GM21447 (cell line): ENCODE results near the gene FYCO1.
"Not testable (repeated sequence)": the region's sequence is repeated elsewhere in the genome, so short reads cannot be mapped to it uniquely, and the experiment has no call there.

Experiments used
- ATAC-seq: cut with Tn5 transposase; IDR thresholded peaks from one replicate; pipeline ENCODE4 v1.9.1; 2021; ENCODE audit not compliant: unreplicated experiment

FYCO1 gene

DNA sequence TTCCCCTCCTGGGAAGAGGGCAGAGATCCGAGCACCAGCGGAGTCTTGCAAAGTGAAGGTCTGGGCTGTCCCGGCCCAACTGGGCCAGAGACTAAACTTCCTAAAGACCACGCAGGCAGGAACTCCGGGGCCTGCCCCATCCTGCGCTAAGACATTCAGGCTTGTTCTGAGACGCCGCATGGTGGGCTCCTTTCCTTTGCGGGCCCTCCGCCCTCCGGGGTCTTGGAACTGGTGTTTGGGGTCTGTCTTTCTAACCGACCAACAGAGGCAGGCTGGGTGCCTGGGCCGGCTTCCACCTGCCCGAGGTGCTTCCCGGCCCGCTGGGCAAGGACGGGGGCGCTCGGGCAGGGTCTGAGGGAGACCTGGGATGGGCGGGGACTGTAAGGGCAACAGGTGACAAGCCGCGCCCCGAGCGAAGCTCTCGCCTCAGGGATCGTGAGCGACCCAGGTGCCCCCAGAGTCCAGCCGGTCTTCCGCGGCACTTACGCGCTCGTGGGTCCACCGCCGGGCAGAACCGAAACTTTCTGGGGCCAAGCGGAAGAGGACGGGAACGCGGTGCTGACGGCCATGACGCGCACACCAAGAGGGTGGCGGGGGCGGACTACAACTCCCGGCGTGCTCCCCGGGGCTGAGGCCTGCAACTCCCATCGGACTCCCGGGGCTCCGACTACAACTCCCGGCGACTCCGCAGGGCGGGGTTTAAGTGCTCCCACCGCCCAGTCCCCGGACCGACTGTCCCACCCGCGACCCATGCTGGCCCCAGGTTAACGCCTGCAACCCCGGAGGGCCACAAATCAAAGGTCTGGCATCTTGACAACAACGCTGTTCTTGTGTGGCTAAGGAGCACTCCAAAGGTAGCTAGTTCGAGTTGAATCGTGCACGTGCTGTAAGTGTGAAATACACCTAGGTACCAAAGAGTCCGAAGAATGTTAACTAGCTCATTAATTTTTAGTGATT lies at the start of gene FYCO1:
TSS of gene FYCO1 (minus strand) at position 589 of the 957 bp plus-strand sequence. CDS start 10,914 bp downstream, outside the sequence.
- ATAC-seq = peak; percentile 92

DNA sequence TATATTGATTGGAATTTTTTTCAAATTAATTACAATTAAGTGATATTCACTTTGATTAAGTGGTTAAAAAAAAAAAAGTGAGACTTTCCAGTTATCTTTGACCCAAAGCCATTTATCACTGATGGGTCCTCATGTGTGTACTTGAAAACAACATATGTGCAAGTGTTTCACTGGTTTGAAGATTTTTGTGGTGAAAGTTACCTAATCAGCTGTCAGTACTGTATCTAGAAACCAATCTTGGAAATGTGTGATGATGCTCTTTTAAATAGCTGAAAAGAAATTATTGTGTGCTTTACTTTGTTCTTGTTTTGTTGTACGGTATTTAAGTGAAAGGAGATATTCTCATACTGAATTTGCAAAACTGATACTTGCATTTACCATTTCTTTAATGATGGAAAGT lies 43.3 kb upstream of the FYCO1 start:
- no peak for ATAC-seq

DNA sequence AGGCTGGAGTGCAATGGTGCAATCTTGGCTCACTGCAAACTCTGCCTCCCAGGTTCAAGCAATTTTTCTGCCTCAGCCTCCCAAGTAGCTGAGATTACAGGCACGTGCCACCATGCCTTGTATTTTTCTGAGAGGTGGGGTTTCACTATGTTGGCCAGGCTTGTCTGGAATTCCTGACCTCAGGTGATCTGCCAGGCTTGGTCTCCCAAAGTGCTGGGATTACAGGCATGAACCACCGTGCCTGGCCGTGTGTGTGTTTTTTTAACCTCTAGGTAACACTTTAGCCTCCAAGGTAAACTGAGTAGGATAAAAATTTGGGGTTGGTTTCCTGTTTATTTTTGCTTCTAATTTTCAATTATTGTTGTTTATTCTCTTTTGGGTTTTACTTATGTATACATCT lies 42.4 kb upstream of the FYCO1 start:
- ATAC-seq = not testable (repeated sequence)

DNA sequence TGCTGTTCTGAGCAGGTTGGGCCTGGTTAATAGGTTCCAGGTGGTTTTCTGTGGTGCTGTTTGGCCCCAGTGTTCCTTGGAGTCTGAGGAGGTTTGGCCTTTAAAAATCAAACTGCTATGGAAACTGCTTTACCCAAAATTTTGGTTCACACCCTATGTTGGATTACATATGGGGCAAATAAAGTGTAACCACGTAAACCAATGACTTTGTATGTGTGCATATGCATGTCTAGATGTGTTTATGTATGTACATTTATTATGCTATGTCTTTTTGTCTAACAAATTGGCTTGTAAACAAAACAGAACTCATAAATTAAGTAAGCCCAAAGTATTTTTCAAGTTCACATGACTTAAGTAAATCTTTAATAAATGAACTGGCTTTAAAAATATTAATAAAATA lies 40.6 kb upstream of the FYCO1 start:
- no peak for ATAC-seq

- ATAC-seq = no peak
Observed at GRCh38 chr3:46031747-46032146, 36.1 kb upstream of the FYCO1 start.

DNA sequence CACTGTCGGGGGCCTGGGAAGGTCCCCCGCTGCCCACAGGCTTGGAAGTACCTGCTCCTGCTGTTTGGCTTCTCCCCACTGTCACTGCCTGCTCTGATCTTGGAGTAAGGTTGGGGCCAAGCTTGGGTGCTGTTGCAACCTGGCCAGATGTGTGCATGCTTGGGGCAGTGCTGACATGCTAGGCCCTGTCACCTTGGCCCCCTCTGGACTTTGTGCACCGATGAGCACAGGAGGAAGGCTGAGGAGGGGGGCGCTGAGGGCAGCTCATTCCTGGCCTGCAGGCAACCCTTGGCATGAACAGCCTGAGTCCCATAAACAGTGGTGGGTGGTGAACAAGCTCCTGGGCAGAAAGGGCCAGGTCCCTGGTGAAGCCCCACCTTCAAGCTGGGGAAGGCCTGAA lies 35.6 kb upstream of the FYCO1 start:
- ATAC-seq = no peak

GRCh38 chr3:46030626-46031025 lies 35.0 kb upstream of the FYCO1 start:
- ATAC-seq = no peak

DNA sequence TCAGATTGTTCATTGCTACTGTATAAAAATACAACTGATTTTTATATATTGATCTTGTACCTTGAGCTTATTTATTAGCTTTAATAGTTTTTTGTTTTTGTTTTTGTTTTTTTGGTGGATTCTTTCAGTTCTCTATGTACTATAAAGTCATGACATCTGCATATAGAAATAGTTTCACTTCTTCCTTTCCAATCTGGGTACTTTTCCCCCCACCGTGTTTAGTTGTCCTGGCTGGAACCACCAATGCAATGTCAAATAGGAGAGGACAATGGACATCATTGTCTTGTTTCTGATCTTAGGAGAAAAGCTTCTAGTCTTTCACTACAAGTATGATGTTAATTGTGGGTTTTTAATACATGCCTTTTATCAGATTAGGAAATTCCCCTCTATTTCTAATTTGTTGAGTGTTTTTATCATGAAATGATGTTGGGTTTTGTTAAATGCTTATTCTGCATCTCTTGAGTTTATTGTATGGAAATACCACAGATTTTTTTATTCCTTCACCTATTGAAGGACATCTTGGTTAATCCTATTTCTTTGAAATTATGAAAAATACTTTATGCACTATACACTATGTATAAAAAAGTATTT lies 34.4 kb upstream of the FYCO1 start:
- no peak for ATAC-seq

- no peak for ATAC-seq
Observed at GRCh38 chr3:46027736-46028397, 32.2 kb upstream of the FYCO1 start.

DNA sequence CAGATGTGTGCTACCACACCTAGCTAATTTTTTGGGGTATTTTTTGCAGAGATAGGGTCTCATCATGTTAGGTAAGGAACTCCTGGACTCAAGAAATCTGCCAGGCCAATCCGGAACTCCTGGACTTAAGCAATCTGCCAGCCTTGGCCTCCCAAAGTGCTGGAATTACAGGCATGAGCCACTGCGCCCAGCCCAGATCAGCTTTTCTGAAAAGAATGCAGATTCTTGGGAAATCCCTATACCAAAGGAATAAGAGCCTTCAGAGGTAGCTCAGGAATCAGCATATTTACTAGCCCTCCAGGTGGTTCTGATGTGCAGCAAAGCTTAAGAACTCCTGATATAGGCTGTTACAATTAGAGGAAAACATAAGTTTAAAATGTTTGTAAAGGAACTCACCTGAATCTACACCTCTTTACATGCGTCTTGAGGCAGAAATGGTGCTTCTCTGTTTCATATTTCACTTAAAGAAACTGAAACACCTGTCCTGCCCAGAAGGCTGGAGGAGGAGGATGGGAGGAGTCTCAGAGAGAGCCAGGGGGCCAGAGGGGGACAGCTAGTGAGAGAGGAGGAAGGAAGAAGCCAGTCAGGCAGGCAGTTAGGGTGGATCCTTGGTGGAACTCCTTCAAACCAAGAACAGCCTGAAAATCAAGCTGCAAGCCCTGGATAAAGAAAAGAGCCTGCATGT lies 31.5 kb upstream of the FYCO1 start, which contains the start of gene XCR1:
TSS of gene XCR1 (minus strand) at position 463 of the 685 bp plus-strand sequence. CDS start 5,536 bp downstream, outside the sequence.
- ATAC-seq = no peak

- ATAC-seq = no peak
Observed at GRCh38 chr3:46025139-46025538, 29.5 kb upstream of the FYCO1 start.

- ATAC-seq = no peak
Observed at GRCh38 chr3:46024131-46024530, 28.5 kb upstream of the FYCO1 start.

DNA sequence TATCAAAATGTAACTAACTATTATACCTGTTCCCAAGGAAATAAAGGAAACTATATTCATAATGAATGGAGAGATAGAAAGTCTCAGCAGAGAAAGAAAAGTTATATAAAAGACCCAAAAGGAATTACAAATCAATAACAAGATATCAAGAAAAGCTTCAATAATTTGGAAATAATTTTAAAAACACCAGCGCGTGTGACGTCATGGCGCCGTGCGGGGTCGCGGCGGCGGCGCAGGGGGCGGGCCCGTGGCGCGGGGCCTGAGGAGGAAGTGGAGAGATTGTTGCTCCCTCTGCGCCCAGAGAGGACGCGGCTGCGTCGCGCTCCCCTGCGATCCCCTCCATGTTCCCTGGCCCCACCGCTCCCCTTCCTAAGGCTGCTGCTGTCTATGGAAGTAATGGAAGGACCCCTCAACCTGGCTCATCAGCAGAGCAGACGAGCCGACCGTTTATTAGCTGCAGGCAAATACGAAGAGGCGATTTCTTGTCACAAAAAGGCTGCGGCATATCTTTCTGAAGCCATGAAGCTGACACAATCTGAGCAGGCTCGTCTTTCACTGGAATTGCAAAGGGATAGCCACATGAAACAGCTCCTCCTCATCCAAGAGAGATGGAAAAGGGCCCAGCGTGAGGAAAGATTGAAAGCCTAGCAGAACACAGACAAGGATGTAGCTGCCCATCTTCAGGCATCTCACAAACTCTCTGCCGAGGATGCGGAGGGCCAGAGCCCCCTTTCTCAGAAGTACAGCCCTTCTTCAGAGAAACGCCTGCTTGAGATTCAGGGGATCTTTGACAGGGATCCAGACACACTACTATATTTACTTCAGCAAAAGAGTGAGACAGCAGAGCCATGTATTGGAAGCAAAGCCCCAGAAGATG lies 27.5 kb upstream of the FYCO1 start:
- ATAC-seq = no peak

DNA sequence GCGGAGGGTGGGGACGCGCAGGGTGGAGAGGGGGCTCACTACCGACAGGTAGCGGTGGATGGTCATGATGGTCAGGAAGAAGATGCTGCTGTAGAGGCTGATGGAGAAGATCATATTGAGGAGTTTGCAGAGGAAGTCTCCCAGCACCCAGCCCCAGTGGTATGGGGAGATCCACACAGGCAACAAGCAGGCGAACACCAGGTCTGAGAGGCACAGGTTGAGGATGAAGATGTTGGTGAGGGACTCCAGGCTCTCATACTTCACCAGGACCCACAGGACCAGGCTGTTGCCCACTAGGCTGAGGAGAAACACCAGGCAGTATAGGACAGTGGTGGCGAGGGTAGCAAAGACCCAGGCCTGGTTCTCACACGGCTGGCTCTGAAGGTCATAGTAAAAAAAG lies 25.9 kb upstream of the FYCO1 start:
- no peak for ATAC-seq

DNA sequence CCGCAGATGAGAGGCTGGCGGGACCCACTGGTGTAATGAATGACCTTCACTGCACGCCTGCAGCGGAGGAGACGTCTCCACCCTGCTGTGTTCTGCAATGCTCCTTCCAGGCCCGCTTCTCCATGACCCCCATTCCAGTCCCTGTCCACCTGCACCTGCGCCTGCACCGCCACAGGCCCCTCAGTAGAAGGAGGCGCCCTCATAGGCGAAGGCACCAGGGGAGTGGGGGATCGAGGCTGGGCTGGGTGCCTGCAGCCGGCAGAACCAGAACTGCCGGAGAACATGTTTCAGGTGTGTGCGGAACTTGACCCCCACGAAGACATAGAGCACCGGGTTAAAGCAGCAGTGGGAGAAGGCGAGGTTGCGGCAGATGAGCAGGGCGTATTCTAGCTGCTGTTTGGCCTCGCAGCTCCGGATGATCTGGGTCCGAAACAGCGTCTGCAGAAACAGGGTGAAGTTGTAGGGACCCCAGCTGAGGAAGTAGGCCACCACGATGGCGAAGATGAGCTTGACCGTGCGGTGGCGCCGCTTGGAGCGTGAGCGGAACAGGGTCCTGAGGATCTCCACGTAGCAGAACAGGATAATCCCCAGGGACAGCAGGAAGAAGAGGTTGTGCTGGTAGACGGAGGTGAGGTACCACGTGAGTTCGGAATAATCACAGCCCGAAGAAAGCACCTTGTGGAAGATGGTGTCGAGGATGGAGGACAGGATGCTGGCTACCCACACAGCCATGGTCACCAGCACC lies 25.3 kb upstream of the FYCO1 start:
- ATAC-seq = no peak

- ATAC-seq = no peak
Observed at GRCh38 chr3:46019707-46020106, 24.1 kb upstream of the FYCO1 start.

- no peak for ATAC-seq
Observed at GRCh38 chr3:46017720-46018119, 22.1 kb upstream of the FYCO1 start.

GRCh38 chr3:46013316-46014094 lies 17.9 kb upstream of the FYCO1 start:
- ATAC-seq = no peak

DNA sequence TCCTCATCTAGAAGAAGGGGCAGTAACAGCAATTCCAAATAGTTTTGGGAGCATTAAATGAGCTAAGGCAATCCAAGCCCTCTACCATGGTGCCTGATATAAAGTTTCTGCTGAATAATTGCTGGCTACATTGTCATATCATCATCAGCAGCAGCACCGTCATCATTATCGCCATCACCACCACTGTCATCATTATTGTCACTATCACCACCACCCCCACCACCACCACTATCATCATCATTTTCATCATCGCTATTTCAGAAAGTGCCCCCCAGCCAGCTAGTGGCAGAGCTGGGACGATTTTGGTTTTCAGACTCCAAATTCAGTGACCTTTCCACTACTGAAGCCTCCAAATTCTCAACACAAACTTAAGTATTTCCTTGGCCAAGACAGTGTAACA lies 16.6 kb upstream of the FYCO1 start:
- ATAC-seq = no peak
